Right renal cortex interstitium (tissue), 3 donors: ENCODE data around the gene GALK1. TPM values are rescaled to one million over a fixed set of nuclear protein-coding genes. Genes with fewer than 3 reads are reported as not detected.
A peak's percentile ranks its signal among the peaks of the same experiment; 100 is the strongest.
"Not testable (repeated sequence)": the region's sequence is repeated elsewhere in the genome, so short reads cannot be mapped to it uniquely, and the experiment has no call there.

Experiments
- DNase-seq, 3 donors: peaks; one replicate each; pipeline ENCODE4 v3.0.0-alpha.2; 2013; ENCODE audit warnings: low read depth in 3 of 3, low spot score in 2 of 3
- polyA plus RNA-seq, 3 donors: library from polyadenylated mRNA; unstranded; fragments of 120-200 nt; gene quantifications; one replicate each; pipeline ENCODE4 v1.2.1, GENCODE V29; 2013; ENCODE audit not compliant: insufficient read length in 3 of 3

GALK1 gene
- 10 to 100 TPM; 20.9 to 24.0 (median 21.5) TPM for polyA plus RNA-seq

DNA sequence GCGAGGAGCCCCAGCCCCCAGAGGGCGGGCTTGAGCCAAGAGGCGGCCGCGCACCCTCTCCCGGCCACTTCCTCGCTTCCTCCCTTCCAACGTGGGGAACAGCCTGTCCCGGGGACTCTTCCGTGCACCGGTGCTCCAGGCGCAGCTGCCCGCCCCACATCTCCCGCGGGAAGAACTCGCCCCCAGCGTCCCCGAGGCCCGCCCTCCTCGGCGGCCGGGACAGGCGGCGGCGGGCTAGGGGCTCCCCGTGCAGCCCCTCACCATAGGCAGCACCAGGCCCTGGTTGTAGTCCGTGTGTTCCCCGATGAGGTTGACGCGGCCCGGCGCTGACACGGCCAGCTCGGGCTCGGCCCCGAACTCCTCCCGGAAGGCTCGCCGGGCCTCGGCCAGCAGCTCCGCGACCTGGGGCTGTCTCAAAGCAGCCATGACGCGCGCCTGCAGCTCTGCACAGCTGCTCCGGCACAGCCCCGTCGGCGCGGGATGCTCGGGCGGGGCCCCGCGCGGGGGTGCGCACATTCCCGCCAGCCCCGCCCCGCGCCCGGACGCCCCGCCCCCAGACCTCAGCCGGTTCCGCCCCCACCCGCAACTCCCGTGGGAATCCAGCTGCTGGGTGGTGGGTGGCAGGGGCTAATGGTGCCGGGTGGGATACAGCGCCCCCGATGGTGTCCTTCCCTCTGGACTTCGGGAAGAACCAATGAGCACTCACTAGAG is at the start of gene GALK1:
Gene GALK1 (minus strand): TSS at position 482 of the 711 bp plus-strand sequence. CDS start 56 bp downstream, at position 426.
- DNase-seq = no peak

DNA sequence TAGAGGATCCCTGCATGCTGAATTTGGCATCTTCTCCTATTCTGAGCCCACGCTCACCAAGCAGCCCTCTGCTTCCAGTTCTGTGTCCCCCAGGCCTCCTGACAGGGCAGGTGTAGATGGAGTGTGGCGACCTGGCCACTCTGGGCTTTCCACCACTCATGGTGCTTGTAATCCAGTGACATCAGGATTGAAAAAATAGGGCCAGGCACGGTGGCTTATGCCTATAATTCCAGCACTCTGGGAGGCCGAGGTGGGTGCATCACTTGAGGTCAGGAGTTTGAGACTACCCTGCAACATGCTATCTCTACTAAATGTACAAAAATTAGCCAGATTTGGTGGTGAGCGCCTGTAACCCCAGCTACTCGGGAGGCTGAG is 49.0 kb upstream of the GALK1 start:
- no peak for DNase-seq

DNA sequence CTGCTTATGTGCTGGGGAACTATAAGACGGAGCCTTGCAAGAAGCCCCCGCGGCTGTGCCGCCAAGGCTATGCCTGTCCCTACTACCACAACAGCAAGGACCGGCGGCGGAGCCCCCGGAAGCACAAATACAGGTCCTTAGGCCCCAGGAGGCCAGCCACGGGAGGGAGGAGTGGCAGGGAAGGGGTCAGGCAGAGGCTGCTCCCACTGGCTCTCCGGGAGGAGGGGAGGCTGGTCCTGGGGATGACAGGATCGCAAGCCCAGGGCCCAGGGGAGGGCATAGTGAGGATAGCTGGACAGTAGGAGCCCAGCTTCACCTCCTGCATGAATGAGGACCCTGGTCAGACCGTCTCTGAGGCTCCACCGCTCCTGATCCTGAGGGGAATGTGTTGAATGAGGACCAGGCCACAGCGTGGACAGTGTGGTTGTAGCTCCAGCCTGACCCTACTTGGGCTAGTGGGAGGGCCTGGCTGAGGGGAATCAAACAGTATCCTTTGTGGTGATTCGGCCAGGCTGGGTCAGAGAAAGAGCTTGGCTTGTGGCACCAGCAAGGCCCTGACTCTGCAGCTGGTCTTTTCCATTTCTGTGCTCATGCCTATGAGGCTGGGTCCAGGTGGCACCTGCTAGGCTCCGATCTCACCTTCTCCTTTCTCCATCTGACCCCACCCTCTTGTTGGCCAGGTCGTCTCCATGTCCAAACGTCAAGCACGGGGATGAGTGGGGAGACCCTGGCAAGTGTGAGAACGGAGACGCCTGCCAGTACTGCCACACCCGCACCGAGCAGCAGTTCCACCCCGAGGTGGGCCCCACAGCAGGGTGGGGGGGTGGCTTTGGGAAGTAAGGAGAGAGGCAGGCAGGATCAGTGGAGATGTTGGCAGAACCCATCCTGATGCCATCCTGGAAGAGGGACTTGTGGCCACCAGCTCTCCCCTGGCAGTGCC is 48.4 kb upstream of the GALK1 start:
- DNase-seq = no peak

DNA sequence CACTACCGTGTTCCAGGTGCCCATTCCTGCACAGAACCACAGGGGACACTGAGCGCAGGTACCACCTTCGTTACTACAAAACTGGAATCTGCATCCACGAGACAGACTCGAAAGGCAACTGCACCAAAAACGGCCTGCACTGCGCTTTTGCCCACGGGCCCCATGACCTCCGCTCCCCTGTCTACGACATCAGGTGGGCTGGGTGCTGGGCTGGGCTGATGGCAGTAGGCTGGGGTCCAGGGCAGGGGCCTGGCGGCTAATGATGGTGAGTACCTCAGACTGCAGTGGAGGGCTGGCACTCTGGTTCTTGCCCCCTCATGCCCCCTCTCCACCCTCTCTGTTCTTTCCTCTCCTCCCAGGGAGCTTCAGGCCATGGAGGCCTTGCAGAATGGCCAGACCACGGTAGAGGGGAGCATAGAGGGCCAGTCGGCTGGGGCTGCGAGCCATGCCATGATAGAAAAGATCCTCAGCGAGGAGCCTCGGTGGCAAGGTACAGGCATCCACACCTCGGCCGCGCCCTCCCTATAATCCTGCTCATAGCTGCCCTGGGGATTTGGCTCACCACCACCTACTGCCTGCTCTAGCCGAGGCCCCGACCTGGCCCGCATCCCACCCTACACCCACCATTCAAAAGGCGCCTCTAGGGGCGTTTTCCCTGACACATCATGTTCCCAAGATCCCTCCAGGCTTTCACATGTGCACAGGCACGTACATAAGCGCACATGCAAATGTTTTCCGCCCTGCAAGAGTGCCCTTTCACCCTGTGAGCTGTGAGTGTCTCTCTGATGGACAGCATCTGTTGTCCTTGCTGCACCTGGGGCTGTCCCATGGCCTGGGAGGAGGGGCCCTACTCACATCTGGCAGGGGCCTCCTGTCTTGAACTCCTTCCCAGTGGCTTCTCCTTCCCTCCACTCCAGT is 47.4 kb upstream of the GALK1 start:
- DNase-seq = no peak

DNA sequence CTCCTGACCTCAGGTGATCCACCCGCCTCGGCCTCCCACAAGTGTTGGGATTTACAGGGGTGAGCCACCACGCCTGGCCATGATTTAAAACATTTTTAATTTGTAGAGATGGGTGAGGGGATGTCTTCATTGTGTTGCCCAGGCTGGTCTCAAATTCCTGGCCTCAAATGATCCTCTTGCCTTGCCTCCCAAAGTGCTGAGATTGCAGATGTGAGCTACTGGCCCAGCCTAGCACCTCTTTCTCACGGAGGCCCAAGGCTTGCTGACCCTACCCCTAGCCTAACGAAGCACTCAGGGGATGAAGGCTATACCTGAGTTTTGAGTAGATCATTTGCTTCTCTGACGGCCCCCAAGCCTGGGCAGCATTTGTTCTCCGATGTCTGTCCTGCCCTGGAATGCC is 46.2 kb upstream of the GALK1 start:
- no peak for DNase-seq

DNA sequence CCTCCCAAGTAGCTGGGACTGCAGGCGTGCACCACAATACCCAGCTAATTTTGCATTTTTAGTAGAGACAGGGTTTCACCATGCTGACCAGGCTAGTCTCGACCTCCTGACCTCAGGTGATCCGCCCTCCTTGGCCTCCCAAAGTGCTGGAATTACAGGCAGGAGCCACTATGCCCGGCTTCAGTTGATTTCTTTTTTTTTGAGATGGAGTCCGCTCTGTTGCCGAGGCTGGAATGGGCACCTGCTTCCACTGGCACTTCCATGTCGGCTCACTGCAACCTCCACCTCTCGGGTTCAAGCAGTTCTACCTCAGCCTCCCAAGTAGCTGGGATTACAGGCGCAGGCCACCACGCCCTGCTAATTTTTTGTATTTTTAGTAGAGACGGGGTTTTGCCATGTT is 45.8 kb upstream of the GALK1 start:
- not testable (repeated sequence) for DNase-seq

DNA sequence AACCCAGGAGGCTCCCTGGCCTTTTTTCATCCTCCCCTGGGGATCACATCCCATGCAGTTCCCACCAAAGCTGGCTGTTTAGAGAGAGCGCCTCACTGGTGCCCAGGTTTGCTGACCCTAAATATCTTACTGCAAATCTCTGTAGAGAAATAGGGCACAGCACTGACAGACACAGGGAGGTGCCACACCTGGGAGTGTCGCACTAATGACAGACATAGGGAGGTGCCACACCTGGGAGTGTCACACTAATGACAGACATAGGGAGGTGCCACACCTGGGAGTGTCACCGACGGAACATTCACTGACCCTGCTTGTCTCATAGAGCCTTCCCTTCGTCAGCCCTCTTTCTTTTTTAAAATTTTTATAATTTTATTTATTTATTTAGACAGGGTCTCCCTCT is 45.2 kb upstream of the GALK1 start:
- no peak for DNase-seq

DNA sequence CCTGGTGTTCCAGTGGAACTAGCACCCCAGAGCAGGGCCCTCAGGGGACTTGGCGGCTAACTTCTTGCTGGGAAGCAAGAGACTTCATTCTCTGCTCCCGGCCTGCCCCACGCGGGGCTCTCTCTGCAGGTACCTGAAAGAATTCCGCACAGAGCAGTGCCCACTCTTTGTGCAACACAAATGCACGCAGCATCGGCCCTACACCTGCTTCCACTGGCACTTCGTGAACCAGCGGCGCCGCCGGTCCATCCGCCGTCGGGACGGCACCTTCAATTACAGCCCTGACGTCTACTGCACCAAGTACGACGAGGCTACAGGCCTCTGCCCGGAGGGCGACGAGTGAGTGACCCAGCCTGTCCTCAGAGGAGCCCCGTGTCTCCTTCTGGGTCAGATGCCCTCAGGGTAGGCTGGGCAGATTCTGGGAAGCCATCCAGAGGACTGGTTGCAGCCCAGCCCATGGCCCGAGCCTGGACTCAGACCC is 44.7 kb upstream of the GALK1 start:
- DNase-seq = no peak

DNA sequence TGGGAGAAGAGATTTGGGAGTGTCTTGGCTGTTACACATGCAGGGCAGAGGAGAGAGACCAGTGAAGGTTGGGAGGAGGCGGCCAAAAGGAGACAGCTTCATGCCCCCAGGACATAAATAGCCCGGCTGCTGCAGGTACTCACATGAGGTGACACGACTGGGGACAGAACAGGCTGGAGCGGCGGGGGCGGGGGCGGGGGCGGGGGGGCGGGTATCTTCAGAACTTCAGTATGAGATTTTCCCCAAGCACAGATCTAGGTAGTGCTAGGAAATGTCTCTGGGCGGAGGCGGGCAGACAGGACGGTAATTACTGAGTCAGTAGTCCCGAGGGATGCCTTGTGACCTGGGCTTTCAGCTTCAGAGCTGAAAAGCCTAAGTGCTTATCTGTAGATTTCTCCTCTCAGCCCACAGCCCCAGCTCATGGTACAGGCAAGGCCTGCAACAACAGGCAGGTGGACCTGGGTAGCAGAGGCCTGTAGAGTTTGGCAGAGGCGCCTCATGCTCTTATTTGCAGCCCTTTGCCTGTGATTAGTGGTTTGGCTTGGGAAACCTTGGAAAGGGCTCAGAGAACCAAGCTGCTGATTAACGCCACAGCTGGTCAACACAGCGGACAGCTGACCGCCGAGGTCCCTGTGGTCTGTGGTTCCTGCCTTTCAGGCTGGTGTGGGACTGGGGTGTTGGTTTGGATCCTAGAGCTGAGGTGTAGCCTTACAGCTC is 44.1 kb upstream of the GALK1 start:
- DNase-seq = no peak

DNA sequence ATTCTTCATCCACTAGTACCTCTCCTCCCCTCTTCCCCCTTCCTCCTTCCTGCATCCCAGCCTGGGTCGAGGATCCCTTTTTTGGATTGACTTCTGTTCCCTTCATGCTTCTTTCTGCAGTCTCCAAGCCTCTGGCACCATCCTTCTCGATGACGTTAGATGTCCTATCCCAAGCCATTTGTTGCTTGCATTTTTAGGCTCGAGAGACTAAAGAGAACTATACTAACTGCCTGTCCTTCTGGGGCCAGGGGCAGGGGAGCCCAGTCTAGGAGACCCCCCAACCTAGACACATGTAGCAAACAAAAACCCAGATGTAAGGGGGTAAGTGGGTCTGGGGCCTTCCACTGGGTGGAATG is 43.5 kb upstream of the GALK1 start:
- no peak for DNase-seq

DNA sequence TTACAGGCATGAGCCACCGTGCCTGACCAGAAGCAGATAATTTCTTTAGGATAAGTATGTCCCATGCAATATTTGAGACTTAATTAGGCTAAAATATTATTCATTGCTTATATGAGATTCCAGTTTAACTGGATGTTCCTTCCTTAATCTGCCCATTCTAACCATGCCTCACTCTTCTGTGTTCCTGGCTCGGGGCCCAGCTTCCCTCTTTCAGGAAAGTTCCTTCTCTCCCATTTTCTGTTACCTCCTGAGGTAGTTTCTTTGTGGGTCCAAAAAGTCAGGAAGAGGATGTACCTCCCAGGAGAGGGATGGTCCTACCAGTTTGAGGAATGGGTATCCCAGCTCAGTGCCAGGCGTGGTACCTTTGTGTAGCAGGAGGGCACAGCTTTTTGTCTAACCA is 42.9 kb upstream of the GALK1 start:
- no peak for DNase-seq

DNA sequence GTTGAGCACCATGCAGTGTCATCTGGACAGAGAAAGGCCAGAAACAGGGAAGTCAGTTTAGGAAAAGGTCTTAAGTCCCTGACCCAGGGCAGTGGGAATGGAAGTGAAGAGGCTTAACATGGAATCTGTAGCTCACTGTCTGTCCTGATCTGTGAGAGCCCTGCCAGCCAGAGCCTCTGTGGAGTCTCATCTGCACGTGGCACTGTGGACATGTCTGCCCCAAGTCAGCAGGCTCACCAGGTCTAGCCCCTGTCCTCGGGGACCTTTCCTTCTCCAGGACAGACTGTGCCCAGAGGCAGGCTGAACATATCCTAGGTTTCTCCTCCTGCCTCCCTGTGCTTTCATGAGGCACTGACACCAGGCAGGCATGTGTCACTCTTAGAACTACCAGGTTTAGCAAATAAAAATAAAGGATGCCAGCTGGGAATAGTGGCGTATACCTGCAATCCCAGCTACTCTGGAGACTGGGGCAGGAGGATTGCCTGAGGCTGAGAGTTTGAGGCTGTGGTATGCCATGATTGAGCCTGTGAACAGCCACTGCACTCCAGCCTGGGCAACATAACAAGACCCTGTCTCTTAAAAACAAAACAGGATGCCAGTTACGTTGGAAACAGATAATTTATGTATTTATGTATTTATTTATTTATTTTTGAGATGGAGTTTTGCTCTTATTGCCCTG is 42.0 kb upstream of the GALK1 start:
- DNase-seq = no peak

DNA sequence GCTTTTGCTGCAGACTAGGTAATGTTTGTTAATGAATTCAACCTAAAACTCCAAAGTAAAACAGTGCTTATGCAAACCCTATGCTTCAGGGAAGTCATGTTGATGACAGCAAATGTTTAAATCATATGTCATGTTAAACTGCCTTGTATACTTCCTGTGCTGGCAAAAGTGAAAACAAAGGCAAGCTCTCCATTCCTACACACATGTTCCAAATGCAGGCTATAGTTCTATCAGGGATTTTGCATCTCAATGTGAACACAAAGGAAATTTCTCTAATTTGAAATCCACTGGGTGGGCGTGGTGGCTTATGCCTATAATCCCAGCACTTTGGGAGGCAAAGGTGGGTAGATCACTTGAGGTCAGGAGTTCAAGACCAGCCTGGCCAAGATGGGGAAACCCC is 38.9 kb upstream of the GALK1 start:
- DNase-seq = no peak

DNA sequence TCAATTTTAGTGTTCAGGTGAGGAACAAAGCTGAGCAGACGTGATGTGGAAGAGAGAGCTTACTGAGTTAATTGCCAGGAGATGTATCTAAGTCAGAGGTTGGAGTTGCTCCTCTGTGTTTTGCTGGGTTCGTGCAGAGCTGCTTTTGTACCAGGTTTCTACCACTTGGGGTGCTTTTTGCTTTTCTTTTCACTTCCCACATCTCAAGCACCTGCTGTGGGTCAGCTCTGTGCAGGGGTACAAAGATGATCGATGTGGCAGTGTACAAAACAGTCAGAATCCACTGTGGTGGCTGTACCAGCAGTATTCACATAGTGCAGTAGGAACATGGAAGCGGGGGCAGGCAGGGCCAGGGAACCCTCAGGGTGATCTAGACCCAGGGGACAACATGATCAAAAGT is 34.4 kb upstream of the GALK1 start:
- DNase-seq = no peak

DNA sequence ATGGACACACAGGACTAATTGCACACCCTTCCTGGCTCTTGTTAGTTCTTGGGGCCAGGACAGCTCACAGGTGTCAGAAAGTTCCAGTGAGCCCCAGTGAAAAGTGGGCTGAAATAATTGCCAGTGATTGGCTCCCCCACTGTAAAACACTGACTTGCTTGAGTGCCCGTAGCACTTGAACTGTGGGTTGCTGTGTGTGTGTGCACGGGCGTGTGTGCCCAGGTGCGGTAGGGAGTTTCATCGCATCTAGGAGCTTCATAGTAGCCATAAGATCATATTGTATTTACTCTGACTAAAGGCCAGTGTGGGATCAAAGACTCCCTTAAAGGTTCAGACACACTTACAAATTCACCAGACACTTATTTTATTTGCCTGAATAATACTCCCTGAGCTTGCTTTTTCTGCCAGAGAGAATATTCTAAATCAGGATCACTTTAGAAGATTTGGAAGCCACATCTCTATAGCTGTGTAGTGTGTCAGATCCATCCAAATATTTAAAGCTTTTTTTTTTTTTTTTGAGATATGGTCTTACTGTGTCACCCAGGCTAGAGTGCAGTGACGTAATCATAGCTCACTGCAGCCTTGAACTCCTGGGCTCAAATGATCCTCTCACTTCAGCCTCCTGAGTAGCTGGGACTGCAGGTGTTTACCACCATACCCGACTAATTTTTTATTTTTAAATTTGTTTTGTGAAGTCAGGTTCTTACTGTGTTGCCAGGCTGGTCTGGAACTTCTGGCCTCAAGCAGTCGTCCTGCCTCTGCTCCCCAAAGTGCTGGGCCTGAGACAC is 31.0 kb upstream of the GALK1 start:
- DNase-seq = no peak

DNA sequence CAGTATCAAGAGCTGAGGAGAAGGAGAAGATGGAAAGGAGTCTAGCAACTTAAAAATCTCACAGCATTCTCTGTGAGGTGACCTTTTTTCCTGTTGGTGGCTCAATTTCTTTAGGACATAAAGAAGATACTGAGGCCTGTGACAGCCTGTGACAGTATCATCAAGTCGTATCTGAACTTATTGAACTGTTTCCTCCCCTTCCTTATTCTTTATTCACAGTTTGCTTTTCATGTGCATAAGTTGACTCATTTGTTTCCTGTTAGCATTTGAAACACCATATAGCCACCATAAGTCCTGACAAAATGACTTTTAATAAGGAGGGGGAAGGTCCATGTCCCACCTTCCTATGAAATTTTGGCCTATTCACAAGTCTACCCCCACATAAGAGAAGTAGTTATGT is 28.5 kb upstream of the GALK1 start:
- no peak for DNase-seq

DNA sequence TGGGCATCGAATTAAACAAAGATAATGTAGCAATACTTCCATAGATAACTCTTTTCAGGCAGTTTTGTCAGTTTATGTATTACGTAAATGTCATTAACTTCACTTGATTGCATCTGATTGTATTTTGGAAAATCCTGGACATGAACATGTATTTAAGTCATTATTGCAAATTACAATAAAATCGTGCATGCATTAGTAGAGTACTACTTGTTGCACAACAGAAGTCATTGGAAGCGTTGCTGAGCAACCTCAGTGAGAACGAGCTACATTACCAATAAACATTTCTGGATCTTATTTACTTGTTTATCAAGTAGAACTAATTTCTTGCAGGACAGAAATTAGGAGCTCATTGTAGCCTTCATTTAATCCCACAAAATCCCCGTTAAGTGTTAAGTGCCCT is 26.3 kb upstream of the GALK1 start:
- DNase-seq = no peak

DNA sequence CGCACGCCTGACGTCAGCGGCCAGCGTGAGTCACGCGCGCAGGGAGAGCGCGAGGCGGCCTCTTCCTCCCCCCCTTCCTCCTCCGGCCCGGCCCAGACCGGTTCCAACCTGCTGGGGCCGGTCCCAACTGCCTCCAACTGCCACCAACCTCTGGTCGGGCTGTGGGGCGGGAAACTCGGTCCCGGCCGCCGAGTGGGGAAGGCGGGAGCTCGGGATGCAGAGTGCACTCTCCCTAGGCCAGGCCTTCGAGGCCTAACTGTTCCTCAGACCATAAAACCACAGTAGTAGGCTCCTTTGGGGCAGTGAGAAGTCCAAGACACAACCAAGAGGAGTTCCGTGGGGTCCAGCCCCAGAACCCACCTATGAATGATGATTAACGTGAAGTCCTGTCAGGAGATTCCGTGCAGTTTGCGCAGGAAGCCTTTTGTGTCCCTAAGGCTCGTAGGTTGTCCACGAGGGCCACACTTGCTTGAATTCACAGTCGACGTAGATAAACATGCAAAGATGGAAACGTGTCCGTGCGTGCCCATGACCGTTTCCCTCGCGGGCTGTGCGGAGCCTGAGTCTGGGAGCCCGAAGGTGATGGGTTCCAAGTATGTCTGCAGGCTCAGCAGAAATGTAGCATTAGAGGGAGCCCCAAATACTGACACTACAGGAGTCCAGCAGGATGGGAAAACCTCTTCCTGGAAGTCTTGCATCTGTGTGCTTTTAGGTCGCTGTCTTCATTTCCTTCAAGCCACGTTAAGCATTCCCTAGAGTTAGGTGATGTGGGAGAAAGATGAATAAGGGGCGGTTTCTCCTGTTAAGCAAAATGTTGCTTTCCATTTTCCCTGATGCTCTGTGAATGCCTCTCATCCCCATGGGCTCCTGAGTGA is 20.3 kb upstream of the GALK1 start:
- DNase-seq = peak in 2 of 3 donors; percentile 79 to 87
